BJ (cell line): ENCODE data around the gene SLC16A6. TPM values are rescaled to one million over a fixed set of nuclear protein-coding genes. Genes with fewer than 3 reads are reported as not detected.

ENCODE experiments used
- CTCF ChIA-PET: fragments of 350-600 bp; formaldehyde crosslinking; extraction: SDS; loops from one replicate; lab custom pipeline; 2021; ENCODE audit warnings: antibody characterized with exemption, inconsistent platforms; lab: Yijun Ruan, JAX
- POLR2A ChIA-PET: fragments of 300-600 bp; sonication (Branson Sonifier 250); formaldehyde crosslinking; extraction: SDS; loops from one replicate; lab custom pipeline; 2021; ENCODE audit warnings: antibody characterized with exemption; lab: Charles Lee
- DNase-seq: peaks from one replicate; pipeline ENCODE4 v3.0.0-alpha.2; 2011; ENCODE audit warnings: low read depth
- H3K27me3 ChIP-seq: 2 replicates; pipeline ENCODE4 v1.6.0; 2011; ENCODE audit warnings: low read length; ENCODE audit not compliant: control insufficient read depth, insufficient read depth
- H3K36me3 ChIP-seq: 2 replicates; pipeline ENCODE4 v1.5.1; 2011; ENCODE audit warnings: low read length; ENCODE audit not compliant: control insufficient read depth, insufficient read depth
- H3K4me3 ChIP-seq: 2 replicates; pipeline ENCODE4 v1.5.1; 2011; ENCODE audit warnings: low read depth, mild to moderate bottlenecking, control low read depth, low read length
- polyA plus RNA-seq: library from polyadenylated mRNA; depleted of rRNA; stranded (reverse); fragments of >200 nt; gene quantifications from 2 replicates; pipeline ENCODE4 v1.2.3, GENCODE V29; 2011
- TF ChIP-seq, protein P1 (sequence below): IDR thresholded peaks from 2 replicates; pipeline ENCODE4 v1.5.1; 2011; ENCODE audit warnings: low read depth, mild to moderate bottlenecking, control low read depth, inconsistent platforms, low read length, moderate library complexity; ENCODE audit not compliant: insufficient read depth

The SLC16A6 gene
- polyA plus RNA-seq, 1 experiment: 0.20 TPM

DNA sequence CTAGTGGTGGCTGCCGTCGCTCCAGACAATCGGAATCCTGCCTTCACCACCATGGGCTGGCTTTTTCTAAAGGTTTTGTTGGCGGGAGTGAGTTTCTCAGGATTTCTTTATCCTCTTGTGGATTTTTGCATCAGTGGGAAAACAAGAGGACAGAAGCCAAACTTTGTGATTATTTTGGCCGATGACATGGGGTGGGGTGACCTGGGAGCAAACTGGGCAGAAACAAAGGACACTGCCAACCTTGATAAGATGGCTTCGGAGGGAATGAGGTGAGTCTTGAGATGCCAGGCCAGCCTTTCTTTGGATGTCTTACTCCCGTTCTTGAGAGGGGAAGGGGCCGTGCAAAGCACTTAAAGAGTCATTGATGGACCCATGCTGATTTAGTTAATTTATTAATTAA, 16.5 kb upstream of the SLC16A6 start:
- DNase-seq: no peak
- POLR2A ChIA-PET: no interaction called here
- Histone ChIP-seq H3K4me3 (no peak overlapping the region), H3K27me3 (no peaks in the 10 kb centered on the region), H3K36me3 (no peaks in the 10 kb centered on the region)
- TF ChIP-seq, protein P1, sequence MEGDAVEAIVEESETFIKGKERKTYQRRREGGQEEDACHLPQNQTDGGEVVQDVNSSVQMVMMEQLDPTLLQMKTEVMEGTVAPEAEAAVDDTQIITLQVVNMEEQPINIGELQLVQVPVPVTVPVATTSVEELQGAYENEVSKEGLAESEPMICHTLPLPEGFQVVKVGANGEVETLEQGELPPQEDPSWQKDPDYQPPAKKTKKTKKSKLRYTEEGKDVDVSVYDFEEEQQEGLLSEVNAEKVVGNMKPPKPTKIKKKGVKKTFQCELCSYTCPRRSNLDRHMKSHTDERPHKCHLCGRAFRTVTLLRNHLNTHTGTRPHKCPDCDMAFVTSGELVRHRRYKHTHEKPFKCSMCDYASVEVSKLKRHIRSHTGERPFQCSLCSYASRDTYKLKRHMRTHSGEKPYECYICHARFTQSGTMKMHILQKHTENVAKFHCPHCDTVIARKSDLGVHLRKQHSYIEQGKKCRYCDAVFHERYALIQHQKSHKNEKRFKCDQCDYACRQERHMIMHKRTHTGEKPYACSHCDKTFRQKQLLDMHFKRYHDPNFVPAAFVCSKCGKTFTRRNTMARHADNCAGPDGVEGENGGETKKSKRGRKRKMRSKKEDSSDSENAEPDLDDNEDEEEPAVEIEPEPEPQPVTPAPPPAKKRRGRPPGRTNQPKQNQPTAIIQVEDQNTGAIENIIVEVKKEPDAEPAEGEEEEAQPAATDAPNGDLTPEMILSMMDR: no peak
- CTCF ChIA-PET: interaction anchor here (0.7 to 1.0 kb wide), 3 partner anchors 11 to 91 kb away, joined by 3 to 4 read pairs (median 3); no protein-coding TSS in a partner anchor

DNA sequence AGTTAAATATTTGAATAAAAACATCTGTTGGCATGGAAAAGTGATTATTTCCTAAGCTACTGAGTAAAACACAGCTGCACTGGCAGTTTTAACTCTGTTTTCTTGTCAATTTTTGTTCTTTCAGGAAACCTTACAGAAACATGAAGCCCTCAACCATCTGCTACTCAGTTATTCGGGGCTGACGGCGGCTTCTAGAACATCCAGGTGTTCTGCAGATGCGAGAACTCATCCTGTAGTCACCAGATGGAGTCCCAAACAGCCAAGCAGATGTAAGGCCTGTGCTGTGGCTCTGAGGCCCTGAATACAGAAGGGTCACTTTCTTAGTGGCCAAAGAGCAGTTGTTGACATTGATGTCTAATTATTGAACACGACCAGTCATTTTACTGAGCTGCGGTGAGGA, 15.9 kb upstream of the SLC16A6 start:
- ChIA-PET POLR2A (no interaction called here), CTCF (interaction anchor here (1.0 to 1.2 kb wide), 2 partner anchors 10 to 12 kb away, joined by 3 read pairs; no protein-coding TSS in a partner anchor)
- TF ChIP-seq, protein P1: no peak
- DNase-seq: no peak
- no peak overlapping the region for H3K4me3 ChIP-seq
- H3K27me3 ChIP-seq: no peaks in the 10 kb centered on the region
- H3K36me3 ChIP-seq: no peaks in the 10 kb centered on the region

DNA sequence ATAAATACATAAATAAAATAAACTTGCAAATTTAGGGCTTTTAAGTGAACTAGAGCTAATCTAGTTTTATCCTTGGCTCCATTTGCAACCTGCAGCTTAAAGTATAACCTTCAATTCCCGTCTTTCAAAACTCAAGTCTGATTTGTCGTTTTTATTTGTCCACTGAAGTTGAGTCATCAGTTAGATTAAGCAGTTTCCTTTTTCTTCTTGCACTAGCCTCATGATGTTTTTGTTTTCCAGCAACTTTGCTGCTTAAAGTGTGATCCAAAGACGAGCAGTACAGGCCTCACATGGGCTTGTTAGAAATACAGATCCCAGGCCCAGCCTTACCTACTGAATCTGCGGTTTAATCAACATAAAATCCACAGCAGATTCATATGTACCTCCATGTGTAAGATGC, 14.2 kb upstream of the SLC16A6 start:
- CTCF ChIA-PET: no interaction called here
- TF ChIP-seq, protein P1: no peak
- POLR2A ChIA-PET: no interaction called here
- Histone ChIP-seq H3K36me3 (no peaks in the 10 kb centered on the region), H3K27me3 (no peaks in the 10 kb centered on the region; the same call in 1 of the 2 replicates), H3K4me3 (no peak overlapping the region)
- no peak for DNase-seq

DNA sequence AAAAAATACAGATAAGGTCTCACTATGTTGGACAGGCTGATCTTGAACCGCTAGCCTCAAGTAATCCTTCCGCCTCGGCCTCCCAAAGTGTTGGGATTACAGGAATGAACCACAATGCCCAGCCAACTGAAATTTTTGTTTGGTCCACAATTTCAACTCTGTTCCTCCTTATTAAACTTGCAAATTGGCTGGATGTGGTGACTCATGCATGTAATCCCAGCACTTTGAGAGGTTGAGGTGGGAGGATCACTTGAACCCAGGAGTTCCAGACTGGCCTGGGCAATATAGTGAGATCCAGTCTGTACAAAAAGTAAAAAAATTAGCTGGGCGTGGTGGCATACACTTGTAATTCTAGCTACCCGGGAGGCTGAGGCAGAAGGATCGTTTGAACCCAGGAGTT, 13.8 kb upstream of the SLC16A6 start:
- no peak overlapping the region for H3K4me3 ChIP-seq
- ChIA-PET CTCF (no interaction called here), POLR2A (no interaction called here)
- DNase-seq: no peak
- no peaks in the 10 kb centered on the region; the same call in 1 of the 2 replicates for H3K27me3 ChIP-seq
- TF ChIP-seq, protein P1: no peak
- no peaks in the 10 kb centered on the region for H3K36me3 ChIP-seq

DNA sequence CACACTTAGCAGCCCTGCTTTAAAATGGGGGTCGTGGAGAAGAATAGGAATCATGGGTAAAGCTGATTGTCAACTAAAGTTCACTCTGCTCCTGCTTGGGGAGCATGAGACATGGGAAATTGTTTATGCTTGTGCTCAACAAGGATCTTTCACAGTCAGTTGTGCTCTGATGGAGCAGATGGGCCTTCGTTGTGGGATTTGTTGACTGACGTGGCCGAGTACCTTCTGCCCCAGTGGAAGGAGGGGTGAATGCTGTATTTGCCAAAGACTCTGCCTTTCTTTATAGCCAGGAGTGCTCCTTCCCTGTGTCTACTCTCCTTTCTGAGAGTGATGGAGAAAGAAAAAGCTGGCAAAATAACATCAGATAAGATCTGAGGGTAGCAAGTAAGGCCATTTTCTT, 11.7 kb upstream of the SLC16A6 start:
- TF ChIP-seq, protein P1: no peak
- DNase-seq: no peak
- H3K4me3 ChIP-seq: no peak overlapping the region
- H3K27me3 ChIP-seq: no peaks in the 10 kb centered on the region; the same call in 1 of the 2 replicates
- CTCF ChIA-PET: interaction anchor here (0.7 to 1.9 kb wide), 5 partner anchors 13 to 133 kb away, joined by 3 to 6 read pairs (median 4); no protein-coding TSS in a partner anchor
- POLR2A ChIA-PET: no interaction called here
- no peaks in the 10 kb centered on the region for H3K36me3 ChIP-seq
